NOMO-1 treated with DMSO at 0.1 percent for 48 hours (cell line): ENCODE measurements around the gene SIGLEC5.

Source experiments
- DNase-seq: peaks from one replicate; lab custom pipeline; 2025; ENCODE audit not compliant: unreplicated experiment; lab: John Stamatoyannopoulos, UW

SIGLEC5 gene

GRCh38 chr19:51628153-51628939 lies 1.9 kb downstream of the SIGLEC5 start:
- no peak for DNase-seq

GRCh38 chr19:51627491-51628138 lies 2.6 kb downstream of the SIGLEC5 start:
- DNase-seq: no peak

DNA sequence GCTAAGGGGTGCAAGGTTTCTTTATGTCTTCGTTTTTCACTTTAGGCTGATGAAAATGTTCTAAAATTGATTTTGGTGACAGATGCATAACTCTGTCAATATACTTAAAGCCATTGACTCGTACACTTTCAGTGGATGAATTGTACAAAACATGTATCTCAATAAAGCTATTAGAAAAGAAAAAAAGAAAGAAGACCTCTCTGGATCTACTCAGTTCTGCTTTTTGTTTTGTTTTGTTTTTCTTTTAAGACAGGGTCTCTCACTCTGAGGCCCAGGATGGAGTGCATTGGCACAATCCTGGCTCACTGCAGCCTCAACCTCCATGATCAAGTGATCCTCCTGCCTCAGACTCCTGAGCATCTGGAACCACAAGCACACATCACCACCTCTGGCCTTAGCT lies 3.5 kb downstream of the SIGLEC5 start:
- DNase-seq: no peak

DNA sequence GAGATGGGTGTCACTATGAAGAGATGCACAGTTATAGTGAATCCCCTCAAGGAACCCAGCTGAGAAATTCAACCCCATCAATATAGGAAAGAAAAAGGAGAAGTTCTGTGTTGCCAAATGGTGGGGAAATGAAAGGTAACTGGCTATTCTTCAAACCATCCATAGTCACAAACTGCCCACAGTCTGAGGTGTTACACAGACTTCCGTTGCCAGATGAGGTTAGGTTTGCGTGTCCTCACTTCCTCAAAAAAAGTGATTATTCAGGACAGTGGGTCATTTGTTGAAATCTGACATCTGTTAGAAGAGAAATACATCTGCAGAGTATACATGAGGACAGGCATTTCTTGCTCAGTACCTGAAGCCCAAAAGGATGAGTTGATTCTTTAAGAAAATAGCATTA lies 9.0 kb downstream of the SIGLEC5 start:
- DNase-seq: peak; percentile 97

GRCh38 chr19:51615991-51616390 lies 14.2 kb downstream of the SIGLEC5 start:
- no peak for DNase-seq

DNA sequence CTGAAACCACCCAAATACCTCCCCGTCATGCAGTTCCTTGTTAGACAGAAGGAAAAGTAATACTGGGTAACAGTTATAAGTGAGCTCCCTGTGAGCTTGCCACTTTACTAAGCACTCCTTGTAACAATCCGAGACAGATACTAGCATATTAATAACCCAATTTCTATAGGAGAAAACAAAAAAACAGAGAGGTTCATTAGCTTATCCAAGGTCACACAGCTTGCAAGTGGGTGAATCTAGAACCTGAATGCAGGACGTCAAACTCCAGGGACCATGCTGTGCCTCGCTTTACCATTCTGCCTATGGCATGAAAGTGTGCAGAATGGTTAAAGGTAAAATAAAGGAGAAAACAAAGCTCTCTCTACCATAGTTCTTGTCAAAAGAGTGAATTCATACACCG lies 15.4 kb downstream of the SIGLEC5 start:
- DNase-seq: no peak

DNA sequence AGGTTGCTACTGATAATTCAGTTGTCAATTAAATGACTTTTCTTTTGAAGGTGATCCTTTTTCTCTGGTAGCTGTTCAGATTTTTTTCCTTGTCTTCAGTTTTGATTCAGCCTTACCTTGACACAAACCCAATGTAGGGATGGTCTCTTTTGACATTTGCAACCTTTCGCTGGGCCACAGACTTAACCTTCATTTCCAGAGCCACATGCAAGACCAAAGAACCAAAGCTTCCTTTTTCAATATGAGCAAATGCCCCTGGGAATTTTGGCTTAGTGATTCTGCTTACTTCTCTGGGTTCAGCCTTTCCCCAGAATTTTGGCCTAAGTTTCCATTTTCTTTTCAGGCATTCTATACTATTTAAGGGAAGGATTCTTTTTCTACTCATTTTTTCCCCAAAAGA lies 19.6 kb downstream of the SIGLEC5 start:
- no peak for DNase-seq

- DNase-seq: peak; percentile 60
Measured at GRCh38 chr19:51607920-51608562, 22.2 kb downstream of the SIGLEC5 start.

DNA sequence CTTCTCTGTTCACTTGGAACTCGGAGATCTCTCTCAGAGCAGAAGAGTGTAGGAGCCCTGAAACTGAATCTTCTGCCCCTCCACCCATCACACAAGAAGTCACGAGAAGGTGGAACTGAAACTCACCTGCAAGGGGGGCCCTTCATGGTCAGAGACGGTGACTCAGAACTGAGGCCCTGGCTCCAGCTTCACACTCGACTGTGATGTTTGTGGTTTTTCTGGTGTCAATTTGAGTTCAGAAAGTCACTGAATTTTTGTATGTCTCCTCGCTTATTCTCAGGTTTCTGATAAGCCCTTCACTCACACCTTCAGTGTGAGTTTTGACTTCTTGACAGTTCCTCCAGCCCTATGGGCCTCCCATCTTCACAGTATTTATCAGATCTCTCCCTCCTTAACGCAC lies 23.1 kb downstream of the SIGLEC5 start:
- DNase-seq: peak; percentile 87

DNA sequence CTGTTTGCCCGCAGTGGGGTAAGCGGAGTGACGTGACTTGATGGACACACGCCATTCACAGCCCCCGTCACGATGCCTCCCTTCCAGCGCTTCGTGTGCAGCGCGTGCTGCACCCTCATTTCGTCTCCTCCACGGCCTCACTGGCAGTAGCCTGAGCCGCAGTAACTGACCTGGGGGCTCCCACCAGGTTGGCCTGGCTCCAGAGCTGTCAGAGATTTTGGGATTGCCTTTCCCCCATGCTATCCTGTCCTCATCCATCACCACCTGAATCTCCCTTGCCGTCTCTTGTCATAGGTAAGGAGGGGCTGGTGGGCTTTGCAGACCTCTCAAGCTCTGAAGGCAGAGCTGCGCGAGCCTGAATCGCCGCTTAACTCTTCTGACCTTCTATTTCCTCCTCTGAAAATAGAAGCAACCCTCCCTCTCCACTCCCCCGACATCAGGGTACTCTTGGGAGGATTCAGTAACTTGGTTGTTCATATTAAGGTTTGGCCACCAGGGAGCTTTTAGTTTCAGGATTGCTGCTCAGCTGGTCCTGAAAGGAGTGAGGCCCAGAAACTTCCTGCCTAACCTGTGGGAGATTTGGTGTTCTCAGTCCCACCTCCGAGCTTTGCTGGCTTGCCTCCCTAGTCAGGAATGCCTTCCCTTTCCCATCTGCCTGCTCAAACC lies 27.9 kb downstream of the SIGLEC5 start:
- DNase-seq: no peak

- DNase-seq: no peak
Measured at GRCh38 chr19:51600940-51601580, 29.1 kb downstream of the SIGLEC5 start.

- DNase-seq: no peak
Measured at GRCh38 chr19:51599084-51599483, 31.1 kb downstream of the SIGLEC5 start.

GRCh38 chr19:51598159-51598915 lies 31.9 kb downstream of the SIGLEC5 start:
- no peak for DNase-seq

- DNase-seq: peak; percentile 25
Measured at GRCh38 chr19:51595190-51596175, 34.7 kb downstream of the SIGLEC5 start.

GRCh38 chr19:51594774-51595109 lies 35.5 kb downstream of the SIGLEC5 start:
- no peak for DNase-seq

- peak; percentile 97 for DNase-seq
Measured at GRCh38 chr19:51593969-51594773, 36.0 kb downstream of the SIGLEC5 start.

- DNase-seq: no peak
Measured at GRCh38 chr19:51593138-51593890, 36.9 kb downstream of the SIGLEC5 start.

DNA sequence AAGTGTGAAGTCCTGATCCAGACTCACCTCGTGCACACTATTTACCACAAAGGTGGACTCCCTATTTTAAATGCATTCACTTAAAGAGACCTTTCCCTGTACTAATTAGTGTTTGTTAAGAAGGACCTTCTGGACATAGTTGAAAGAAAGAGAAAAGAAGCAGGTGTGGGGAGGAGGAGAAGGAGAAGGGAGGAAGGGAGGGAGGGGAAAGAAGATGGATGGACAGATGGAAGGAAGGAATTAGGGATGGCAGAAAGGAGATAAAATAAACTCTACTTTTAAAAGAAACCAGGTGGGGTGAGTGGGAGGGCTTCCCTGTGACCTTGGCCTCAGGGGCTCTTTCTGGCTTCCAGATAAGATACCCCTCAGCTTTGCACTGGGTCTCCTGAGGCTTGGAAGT lies 37.7 kb downstream of the SIGLEC5 start:
- DNase-seq: no peak
